NOMO-1 treated with dmso at 0.1 percent for 144 hours (cell line): ENCODE measurements around the gene HEATR3.
A peak's percentile ranks its signal among the peaks of the same experiment; 100 is the strongest.

Experiments
- DNase-seq: peaks from one replicate; lab custom pipeline; 2025; ENCODE audit not compliant: unreplicated experiment; lab: John Stamatoyannopoulos, UW

Gene HEATR3

DNA sequence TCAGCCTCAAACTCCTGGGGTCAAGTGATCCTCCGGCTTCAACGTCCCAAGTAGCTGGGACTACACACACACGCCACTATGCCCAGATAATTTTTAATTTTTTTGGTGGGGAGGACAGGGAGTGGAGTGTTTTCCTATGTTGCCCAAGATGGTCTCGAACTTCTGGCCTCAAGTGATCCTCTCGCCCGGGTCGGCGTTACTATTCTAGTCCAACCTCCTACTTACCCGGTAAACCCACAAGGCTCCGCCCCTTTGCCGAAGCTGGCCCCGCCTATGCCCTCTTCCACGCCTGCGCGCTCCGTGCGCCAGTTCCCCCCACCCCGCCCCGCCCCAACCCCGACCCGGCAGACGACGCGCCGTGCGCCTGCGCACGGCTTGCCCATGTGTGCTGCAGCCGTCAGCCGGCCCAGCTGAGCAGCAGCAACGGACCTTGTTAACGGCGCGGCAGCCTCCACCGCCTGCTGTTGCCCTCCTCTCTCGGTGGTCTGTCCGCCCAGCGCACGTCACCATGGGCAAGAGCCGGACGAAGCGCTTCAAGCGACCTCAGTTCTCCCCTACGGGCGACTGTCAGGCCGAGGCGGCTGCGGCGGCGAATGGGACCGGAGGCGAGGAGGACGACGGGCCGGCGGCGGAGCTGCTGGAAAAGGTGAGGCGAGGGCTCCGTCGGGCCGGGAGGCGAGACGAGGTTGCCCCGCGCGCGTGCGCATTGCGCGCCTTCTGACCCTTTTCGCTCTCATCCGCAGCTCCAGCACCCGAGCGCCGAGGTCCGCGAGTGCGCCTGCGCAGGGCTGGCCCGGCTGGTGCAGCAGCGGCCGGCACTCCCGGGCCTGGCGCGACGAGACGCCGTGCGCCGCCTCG is at the start of gene HEATR3:
HEATR3 (plus strand) TSS at position 347 of the 858 bp plus-strand sequence; CDS start at position 509, 162 bp downstream.
- peak; percentile 86 for DNase-seq

- DNase-seq = no peak
Observed at GRCh38 chr16:50017553-50017952, 48.2 kb upstream of the HEATR3 start.

- no peak for DNase-seq
Observed at GRCh38 chr16:50021544-50021943, 44.2 kb upstream of the HEATR3 start.

DNA sequence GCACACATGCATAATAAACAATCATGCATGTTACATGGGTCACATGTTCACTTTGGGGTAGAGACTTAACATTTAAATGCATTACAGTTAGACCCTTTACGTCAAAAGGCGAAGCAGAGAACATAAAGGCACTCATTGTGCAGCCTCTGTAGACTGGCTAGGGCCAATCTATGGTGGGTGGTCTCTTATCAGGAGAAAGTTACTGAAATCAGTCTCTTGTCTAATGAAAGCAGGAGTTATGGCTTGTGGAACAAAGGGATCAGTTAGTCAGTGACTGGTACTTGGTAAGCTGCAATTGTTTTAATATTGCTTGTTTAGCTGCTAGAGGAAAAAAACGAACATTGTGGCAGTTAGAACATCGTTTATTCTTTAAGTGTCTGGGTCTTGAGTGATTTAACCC is 42.1 kb upstream of the HEATR3 start:
- no peak for DNase-seq

DNA sequence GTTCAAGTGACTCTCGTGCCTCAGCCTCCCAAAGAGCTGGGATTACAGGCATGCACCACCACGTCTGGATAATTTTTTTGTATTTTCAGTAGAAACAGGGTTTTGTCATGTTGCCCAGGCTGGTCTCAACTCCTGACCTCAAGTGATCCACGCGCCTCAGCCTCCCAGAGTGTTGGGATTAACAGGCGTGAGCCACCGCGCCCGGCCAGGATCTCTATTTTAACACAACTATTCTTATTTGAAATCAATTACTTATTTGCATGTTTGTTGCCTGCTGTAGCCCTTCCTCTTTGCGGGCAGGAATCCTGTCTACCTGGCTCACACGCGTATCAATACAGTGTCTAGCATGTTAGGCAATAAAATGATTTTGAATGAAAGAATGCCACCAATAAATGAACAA is 41.6 kb upstream of the HEATR3 start:
- DNase-seq = no peak

- peak; percentile 96 for DNase-seq
Observed at GRCh38 chr16:50024684-50025536, 40.9 kb upstream of the HEATR3 start, which contains the start of gene CNEP1R1. TSS of gene CNEP1R1 (plus strand) at chr16:50025225. CDS start at chr16:50025316, 91 bp downstream.

DNA sequence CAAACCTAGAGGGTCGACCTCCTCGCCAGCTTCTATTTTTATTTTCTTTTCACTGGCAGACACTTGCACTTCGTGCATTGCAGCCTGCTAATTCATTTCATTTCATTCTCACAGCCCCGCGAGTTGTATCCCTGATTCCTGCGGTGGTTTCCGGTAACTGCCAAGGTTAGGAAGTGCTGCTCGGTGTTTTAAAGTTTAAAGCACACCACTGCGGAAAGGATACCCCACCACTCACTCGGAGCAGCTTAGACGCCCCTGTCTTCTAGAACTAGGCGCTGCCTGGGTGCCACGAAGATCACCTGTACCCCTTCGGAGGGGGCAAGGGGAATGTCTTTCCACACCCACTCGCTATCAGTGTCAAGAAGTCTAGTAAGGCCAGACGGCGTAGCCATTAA is 40.2 kb upstream of the HEATR3 start:
- no peak for DNase-seq

GRCh38 chr16:50027829-50028228 is 37.9 kb upstream of the HEATR3 start:
- no peak for DNase-seq

- DNase-seq = no peak
Observed at GRCh38 chr16:50035468-50035992, 30.2 kb upstream of the HEATR3 start.

GRCh38 chr16:50036426-50036825 is 29.3 kb upstream of the HEATR3 start:
- DNase-seq = no peak

DNA sequence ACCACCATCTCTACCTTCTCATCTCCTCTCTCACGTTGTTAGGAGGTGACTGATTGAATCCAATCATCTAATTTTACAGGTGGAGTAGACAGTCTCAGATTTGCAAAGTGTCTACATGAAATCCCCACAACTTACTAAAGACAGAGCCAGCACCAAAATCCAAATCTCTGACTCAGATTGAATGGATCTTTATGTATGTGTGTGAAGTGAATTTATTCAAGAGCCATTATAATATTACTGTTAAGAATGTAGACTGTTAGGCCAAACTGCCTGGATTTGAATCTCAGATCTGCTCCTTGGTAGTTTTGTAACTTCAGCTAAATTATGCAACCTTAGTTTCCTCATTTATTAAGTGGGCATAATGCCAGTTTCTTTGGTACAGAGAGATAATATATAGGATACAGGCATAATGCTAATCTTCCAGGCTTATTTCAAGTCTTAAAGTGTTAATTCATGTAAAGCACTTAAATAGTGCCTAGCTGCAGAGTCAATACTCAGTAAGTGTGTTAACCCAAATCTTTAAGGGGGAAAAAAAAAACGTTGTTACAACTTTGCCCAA is 28.0 kb upstream of the HEATR3 start:
- peak; percentile 43 for DNase-seq

DNA sequence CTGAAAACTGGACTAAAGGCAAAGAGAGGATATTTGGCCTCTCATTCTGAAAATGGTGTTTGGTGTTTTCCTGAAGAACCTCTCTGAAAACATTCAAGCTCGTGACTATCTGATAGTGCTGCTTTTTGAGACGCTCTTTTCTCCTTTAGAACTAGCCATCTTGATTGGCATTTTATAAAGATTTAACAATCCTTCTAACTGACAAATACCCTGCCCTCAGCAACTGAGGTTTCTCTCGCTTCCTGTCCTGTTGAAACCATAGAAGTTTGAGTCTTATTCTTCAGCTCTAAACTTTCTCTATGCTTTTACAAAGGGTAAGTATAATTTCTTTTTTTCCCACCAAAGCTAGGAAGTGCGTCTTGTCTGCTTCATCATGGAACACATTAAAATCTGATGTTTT is 27.5 kb upstream of the HEATR3 start:
- DNase-seq = no peak

DNA sequence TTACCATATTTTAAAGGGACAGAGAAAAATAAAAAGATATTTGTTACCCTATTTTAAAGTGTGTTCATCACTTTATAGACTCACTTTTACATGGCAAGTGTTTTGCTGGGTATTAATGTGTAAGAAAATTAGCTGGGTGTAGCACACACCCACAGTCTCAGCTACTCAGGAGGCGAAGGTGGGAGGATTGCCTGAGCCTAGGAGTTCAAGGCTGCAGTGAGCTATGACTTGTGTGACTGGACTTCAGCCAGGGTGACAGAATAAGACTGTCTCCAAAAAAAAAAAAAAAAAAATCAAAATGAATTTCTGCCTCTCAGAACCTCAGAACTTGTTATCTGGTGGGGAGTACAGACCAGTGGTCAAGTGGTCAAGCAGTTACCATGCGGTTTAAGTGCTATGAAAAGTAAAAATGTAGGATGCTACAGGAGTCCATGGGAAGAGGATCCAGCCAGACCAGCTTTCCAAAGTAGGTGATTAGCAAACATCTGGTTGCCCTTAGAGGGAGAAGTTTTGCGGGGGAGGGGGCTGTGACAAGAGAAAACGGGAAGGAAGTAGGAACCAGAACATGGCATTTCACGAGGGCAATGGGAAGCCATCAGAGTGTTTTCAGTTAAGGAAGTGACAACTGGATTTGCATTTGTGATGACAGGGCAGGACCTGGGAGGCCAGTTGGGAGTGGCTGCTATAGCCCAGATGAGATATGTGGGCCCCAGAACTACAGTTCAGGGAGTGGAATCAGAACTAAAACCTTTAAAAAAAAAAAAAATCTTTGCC is 26.8 kb upstream of the HEATR3 start:
- DNase-seq = peak; percentile 79

- no peak for DNase-seq
Observed at GRCh38 chr16:50040018-50040417, 25.8 kb upstream of the HEATR3 start.

DNA sequence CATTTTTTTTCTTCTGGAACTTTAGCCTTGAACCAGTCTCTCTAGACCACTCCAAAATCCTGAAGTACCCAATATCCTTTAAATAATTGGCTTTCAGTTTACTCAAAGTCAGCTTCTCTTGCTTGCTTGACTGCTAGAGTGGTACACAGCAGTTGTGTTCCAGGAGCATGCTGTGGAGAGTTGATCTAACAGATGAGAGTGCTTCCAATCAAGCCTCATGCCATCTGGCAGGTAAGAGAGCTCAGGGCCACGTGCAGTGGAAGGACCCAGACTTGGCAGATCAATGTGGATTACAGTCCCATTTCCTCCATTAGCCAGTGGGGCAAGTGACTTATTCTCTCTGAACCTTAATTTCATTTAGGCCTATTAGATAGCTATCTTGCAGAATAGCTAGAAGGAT is 25.1 kb upstream of the HEATR3 start:
- DNase-seq = no peak

GRCh38 chr16:50043358-50043757 is 22.4 kb upstream of the HEATR3 start:
- no peak for DNase-seq

GRCh38 chr16:50045412-50045811 is 20.4 kb upstream of the HEATR3 start:
- no peak for DNase-seq

- no peak for DNase-seq
Observed at GRCh38 chr16:50046853-50047252, 18.9 kb upstream of the HEATR3 start.

DNA sequence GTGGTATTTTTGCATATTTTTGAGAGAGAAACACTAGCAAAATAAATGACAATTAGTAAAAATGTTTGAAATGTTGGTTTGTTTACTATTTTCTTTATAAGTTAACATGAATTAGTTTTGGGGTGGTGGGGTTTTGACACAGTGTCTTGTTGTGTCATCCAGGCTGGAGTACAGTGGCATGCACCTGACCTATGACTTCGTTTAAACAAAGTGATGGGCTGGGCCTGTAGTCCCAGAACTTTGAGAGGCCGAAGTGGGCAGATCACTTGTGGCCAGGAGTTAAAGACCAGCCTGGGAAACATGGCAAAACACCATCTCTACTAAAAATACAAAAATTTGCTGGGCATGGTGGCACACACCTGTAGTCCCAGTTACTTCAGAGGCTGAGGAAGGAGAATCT is 17.9 kb upstream of the HEATR3 start:
- DNase-seq = no peak

- DNase-seq = no peak
Observed at GRCh38 chr16:50050802-50051201, 15.0 kb upstream of the HEATR3 start.

DNA sequence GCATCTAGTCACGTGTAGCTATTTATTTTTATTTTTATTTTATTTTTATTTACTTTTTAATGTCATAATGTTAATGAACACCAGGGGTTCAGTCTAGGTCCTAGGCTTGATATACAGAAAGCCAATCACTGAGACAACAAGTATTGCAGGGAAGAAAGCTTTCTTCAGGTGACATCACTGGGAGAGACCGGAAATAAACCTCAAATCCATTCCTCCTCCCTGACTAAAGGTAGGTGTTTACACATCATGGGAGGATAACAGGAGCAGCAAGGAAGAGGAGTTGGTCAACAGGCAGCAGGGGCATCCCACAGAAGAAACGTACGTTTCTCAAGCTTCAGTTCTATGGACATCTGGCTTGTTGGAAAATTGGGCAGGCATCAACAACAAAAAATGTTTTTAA is 9.5 kb upstream of the HEATR3 start:
- DNase-seq = no peak
